Esophagus squamous epithelium (tissue), 4 donors: ENCODE data around the gene NBPF4.
"Not testable (repeated sequence)": the region's sequence is repeated elsewhere in the genome, so short reads cannot be mapped to it uniquely, and the experiment has no call there.

Experiments used
- POLR2A ChIP-seq, 4 donors: fragments of 450-650 bp; IDR thresholded peaks; one replicate each; pipeline ENCODE4 v1.6.1; 2017; ENCODE audit warnings: antibody characterized with exemption in 4 of 4, mild to moderate bottlenecking in 4 of 4, moderate library complexity in 3 of 4
- TF ChIP-seq, protein P1 (sequence below), 6 experiments: fragments of 450-650 bp in 4 of 6; fragments of 200-600 bp in 2 of 6; sonication (generic) in 2 of 6; IDR thresholded peaks; one replicate each; pipeline ENCODE4 v1.5.1; 2016 to 2019; ENCODE audit warnings: antibody characterized with exemption in 6 of 6, mild to moderate bottlenecking in 4 of 6, moderate library complexity in 4 of 6

- TF ChIP-seq, protein P1, sequence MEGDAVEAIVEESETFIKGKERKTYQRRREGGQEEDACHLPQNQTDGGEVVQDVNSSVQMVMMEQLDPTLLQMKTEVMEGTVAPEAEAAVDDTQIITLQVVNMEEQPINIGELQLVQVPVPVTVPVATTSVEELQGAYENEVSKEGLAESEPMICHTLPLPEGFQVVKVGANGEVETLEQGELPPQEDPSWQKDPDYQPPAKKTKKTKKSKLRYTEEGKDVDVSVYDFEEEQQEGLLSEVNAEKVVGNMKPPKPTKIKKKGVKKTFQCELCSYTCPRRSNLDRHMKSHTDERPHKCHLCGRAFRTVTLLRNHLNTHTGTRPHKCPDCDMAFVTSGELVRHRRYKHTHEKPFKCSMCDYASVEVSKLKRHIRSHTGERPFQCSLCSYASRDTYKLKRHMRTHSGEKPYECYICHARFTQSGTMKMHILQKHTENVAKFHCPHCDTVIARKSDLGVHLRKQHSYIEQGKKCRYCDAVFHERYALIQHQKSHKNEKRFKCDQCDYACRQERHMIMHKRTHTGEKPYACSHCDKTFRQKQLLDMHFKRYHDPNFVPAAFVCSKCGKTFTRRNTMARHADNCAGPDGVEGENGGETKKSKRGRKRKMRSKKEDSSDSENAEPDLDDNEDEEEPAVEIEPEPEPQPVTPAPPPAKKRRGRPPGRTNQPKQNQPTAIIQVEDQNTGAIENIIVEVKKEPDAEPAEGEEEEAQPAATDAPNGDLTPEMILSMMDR (IDR thresholded peaks at IDR 0.05) = not testable (repeated sequence)
- not testable (repeated sequence) for TF ChIP-seq POLR2A (IDR thresholded peaks at IDR 0.05)
Measured at GRCh38 chr1:108223226-108223625, 20.6 kb downstream of the NBPF4 start.
